Measurements from ENCODE around the gene CCDC196.
"Not testable (repeated sequence)": the region's sequence is repeated elsewhere in the genome, so short reads cannot be mapped to it uniquely, and the experiment has no call there.

CCDC196 gene

DNA sequence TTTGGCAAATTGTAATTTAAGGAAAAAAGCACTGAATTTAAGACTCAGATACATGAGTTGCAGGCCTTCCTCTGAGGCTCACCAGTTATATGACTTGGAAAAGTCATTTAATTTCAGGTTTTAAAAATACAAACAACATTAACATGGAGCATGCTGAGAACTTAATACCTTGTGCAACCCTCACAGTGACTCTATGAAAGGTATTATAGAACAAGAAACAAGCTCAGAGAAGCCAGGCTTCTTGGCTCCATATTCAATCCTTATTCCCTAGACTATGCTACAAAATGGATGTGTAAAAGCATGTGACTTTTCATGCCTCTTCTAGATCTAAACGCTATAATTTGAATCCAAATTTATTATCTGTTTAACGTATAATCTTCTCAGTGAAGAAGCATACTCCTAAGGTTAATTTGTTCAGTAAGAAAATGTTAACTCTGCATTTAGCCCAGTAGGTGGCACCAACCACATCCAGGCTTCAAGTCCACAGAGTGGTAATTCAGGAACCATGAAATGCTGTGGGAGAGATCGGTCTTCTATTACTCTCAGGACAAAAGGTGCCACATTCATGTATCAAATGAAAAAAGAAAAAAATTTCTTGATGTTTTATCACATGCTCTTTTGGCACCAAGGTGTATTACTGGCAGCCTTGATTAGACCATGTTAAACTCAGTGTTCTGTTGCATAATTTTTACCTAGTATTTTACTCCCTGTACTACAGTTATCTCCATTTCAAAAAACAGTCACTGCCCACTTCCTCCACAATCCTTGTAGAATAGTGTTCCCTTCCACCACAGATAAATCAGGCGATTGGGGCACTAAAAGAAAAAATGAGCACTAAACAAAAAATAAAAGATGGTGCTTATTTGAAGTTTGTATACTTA is 9.3 kb downstream of the CCDC196 start:
- DNase-seq, result peak; percentile 83

DNA sequence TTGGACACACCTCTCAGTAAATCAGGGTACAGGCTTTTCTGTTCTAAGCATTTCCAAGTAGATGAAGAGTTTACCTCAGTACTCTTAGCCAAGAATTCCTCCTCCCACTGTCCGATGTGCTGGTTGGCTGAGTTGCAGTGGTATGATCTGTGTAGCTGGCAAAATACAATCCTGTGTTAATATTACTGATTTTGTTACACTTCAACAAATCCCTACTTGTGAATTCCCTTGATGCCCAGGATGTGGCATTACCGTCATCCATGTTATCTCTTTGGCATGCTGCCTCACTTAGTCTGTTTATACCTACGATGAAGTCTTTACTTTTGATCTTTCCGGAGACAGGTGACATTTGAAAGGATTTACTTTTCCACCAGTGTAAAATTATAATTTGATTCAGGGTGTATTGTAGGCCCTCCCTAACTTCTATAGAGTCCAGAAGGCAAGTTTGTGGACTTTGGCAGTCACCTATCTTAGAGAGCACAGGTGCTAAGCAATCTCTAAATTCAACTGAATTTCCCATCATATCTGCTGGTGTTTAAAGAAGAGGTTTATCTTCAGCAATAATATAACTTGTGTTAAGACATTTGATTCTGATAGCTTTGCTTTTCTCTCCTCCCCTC is 10.1 kb downstream of the CCDC196 start:
- DNase-seq, result no peak

- DNase-seq, result no peak
These were observed 10.7 kb downstream of the CCDC196 start for GRCh38 chr14:66496911-66497310.

- DNase-seq, result no peak
These were observed 12.1 kb downstream of the CCDC196 start for GRCh38 chr14:66498311-66498710.

GRCh38 chr14:66501592-66501991 is 15.4 kb downstream of the CCDC196 start:
- DNase-seq, result no peak

- DNase-seq, result not testable (repeated sequence)
These were observed 16.7 kb downstream of the CCDC196 start for GRCh38 chr14:66502836-66503235.

GRCh38 chr14:66503532-66503931 is 17.4 kb downstream of the CCDC196 start:
- DNase-seq, result no peak

DNA sequence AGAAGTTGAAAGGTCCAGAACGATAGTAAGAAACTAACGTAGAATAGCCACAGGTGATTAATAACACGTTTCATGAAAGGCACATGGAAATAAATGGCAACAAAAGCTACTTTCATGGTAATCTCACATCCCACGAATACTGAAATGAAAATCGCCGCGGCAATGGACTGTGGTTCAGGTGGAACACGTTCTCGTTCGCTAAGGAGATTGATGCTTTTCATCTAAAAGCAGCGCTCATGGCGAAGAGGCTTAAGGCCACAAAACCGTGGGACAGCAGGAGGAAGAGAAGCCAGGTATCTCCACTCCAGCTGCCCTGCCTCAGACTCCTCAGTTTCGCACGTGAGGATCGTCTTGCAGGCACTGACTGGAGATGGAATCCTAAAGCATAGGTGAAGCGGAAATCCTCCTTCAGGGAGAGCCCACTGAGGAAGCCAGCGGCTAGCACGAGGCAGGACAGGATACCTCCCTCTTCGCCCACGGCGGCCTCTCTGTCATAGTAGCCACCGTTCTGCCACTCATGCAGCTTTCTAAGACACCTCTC is 21.1 kb downstream of the CCDC196 start:
- peak; percentile 82 for DNase-seq

- peak; percentile 97 for DNase-seq
These were observed 21.8 kb downstream of the CCDC196 start, which contains the start of gene GPHN for GRCh38 chr14:66507722-66508546. Gene GPHN (plus strand): TSS chr14:66508147.

- DNase-seq, result no peak
These were observed 22.3 kb downstream of the CCDC196 start for GRCh38 chr14:66508547-66508845.

GRCh38 chr14:66508846-66509621 is 22.9 kb downstream of the CCDC196 start:
- peak; percentile 55 for DNase-seq

DNA sequence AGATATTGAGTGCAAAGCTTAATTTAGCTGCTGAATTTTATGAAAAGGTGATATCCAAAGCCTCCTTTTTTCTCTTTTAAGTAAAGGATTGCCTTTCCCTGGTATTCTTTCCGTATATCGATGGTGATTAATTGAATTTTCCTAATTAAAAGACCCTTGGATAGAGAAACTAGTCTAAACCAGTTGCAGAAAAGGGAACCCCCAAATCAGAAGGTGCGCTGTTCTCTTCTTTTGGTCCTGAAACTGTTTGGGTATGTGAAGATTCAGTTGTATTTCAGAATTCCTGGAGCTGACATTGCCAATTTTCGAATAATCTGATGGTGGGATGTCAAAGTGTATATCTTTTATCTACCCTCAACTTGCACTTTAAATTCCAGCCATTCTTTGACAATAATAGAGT is 23.7 kb downstream of the CCDC196 start:
- DNase-seq, result no peak

DNA sequence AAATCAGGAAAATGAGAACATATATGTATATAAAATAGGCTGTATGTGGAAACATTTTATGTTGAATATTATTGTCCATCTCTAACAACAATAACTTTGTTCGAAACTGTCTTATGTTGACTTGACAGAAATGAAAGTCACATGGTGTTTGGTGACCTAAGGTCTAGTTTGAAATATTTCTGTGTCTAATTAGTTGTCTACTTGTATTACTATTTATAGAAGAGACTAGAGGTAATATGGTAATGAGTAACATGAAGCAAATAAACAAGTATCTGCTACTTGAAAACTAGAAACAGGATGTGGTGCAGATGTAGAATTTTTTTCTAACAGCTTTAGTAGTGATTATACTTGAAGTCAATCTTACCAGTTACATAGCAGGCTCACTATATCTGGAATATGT is 25.7 kb downstream of the CCDC196 start:
- DNase-seq, result no peak

- no peak for DNase-seq
These were observed 28.0 kb downstream of the CCDC196 start for GRCh38 chr14:66514213-66514612.

DNA sequence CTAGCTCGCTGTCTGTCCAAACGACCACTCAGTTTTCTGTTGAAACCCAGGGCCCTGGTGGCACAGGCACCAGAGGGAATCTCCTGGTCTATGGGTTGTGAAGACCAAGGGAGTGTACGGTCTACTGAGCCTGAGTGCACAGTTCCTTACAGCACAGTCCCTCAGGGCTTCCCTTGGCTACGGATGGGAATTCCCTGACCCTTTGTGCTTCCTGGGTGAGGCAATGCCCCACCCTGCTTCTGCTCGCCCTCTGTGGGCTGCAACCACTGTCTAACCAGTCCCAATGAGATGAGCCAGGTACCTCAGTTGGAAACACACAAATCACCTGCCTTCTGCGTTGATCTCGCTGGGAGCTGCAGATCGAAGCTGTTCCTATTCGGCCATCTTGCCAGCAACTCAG is 44.4 kb downstream of the CCDC196 start:
- DNase-seq, result no peak

GRCh38 chr14:66539034-66539433 is 52.9 kb downstream of the CCDC196 start:
- DNase-seq, result no peak

GRCh38 chr14:66540038-66540437 is 53.9 kb downstream of the CCDC196 start:
- DNase-seq, result no peak

GRCh38 chr14:66541627-66542026 is 55.5 kb downstream of the CCDC196 start:
- DNase-seq, result no peak

DNA sequence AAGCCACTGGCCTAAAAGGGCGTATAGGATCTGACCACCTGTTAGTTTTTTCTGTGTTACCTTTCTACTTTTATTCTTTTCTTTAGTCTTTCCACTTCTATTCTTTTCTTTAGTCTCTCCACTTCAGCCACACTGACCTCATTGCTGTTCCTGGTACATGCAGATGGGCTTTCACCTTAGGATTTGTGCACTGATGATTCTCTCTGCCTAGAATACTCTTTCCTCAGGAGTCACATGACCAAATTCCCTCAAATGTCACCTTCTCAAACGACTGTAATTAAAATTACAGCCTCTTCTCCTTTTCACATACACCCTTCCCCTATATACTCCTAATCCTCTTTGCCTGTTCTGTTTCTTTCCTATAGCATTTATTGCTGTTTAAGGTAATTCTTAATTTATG is 57.8 kb downstream of the CCDC196 start:
- no peak for DNase-seq

GRCh38 chr14:66545191-66545590 is 59.0 kb downstream of the CCDC196 start:
- DNase-seq, result not testable (repeated sequence)

GRCh38 chr14:66545751-66546150 is 59.6 kb downstream of the CCDC196 start:
- not testable (repeated sequence) for DNase-seq
